ENCODE data around the gene DIRAS1.

Gene DIRAS1

DNA sequence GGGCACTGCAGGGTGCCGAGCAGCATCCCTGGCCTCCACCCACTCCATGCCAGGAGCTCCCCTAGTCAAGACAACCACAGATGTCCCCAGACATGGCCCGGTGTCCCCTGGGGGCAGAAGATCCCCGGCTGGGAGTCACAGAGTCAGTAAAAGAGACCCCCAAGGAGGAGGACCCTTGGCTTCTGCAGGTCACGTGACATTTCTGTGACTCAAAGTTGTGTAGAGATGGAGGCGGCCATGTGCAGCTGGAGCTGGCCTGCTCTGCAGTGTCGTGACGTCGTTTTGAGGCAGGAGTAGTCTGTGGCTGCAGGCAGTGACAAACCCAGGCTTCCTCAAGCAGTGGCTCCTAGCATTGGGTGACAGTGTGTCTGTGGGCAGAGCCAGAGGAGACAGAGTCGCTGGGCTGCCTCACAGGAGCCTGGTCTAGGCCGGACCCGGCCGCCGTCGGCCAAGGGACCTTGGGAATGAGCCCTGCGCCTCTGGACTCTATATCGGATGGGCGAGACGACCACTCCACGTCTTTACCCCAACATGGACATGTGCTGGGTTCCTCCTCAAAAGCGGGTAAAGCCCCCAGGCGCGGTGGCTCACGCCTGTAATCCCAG lies 7.7 kb upstream of the DIRAS1 start:
- Histone ChIP-seq H3K27ac (replicated peaks) (no peak overlapping the region), H3K27me3 (ENCODE audit: insufficient read depth, poor library complexity, severe bottlenecking) (peaks cover 7% of the 10 kb centered on the region), H3K4me3 (replicated peaks; ENCODE audit: insufficient read depth, low read length) (no peak overlapping the region)
- TF ChIP-seq, protein P1, sequence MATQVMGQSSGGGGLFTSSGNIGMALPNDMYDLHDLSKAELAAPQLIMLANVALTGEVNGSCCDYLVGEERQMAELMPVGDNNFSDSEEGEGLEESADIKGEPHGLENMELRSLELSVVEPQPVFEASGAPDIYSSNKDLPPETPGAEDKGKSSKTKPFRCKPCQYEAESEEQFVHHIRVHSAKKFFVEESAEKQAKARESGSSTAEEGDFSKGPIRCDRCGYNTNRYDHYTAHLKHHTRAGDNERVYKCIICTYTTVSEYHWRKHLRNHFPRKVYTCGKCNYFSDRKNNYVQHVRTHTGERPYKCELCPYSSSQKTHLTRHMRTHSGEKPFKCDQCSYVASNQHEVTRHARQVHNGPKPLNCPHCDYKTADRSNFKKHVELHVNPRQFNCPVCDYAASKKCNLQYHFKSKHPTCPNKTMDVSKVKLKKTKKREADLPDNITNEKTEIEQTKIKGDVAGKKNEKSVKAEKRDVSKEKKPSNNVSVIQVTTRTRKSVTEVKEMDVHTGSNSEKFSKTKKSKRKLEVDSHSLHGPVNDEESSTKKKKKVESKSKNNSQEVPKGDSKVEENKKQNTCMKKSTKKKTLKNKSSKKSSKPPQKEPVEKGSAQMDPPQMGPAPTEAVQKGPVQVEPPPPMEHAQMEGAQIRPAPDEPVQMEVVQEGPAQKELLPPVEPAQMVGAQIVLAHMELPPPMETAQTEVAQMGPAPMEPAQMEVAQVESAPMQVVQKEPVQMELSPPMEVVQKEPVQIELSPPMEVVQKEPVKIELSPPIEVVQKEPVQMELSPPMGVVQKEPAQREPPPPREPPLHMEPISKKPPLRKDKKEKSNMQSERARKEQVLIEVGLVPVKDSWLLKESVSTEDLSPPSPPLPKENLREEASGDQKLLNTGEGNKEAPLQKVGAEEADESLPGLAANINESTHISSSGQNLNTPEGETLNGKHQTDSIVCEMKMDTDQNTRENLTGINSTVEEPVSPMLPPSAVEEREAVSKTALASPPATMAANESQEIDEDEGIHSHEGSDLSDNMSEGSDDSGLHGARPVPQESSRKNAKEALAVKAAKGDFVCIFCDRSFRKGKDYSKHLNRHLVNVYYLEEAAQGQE (IDR thresholded peaks at IDR 0.05; ENCODE audit: insufficient replicate concordance, low read depth): no peak
- TF ChIP-seq, protein P2, sequence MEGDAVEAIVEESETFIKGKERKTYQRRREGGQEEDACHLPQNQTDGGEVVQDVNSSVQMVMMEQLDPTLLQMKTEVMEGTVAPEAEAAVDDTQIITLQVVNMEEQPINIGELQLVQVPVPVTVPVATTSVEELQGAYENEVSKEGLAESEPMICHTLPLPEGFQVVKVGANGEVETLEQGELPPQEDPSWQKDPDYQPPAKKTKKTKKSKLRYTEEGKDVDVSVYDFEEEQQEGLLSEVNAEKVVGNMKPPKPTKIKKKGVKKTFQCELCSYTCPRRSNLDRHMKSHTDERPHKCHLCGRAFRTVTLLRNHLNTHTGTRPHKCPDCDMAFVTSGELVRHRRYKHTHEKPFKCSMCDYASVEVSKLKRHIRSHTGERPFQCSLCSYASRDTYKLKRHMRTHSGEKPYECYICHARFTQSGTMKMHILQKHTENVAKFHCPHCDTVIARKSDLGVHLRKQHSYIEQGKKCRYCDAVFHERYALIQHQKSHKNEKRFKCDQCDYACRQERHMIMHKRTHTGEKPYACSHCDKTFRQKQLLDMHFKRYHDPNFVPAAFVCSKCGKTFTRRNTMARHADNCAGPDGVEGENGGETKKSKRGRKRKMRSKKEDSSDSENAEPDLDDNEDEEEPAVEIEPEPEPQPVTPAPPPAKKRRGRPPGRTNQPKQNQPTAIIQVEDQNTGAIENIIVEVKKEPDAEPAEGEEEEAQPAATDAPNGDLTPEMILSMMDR (IDR thresholded peaks at IDR 0.05; ENCODE audit: insufficient read depth, low read length): no peak
- TF ChIP-seq POLR2AphosphoS5 (IDR thresholded peaks at IDR 0.05; ENCODE audit: low read depth) (no peak), SPI1 (IDR thresholded peaks at IDR 0.05; ENCODE audit: borderline replicate concordance, low read depth) (no peak), GABPA (IDR thresholded peaks at IDR 0.05; ENCODE audit: low read depth) (no peak)
- no peak for DNase-seq (ENCODE audit: low read depth in 1 of 2, low spot score in 1 of 2)

DNA sequence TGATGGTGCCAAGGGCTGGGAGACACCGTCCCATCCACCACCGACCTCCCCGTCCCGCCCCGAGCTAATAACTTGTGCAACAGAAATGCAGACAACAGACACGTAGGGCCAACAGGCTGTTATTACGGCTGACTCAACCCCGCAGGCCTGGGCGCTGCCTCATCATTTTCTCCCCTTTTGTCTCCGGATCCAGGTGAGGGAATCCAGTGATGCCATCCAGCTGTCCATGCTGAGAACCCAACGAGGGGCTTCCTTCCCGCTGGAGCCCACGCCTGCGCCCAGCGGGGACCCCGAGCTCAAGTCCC lies 6.4 kb upstream of the DIRAS1 start:
- no peak overlapping the region for H3K27ac ChIP-seq (replicated peaks)
- TF ChIP-seq, protein P2 (IDR thresholded peaks at IDR 0.05; ENCODE audit: insufficient read depth, low read length): no peak
- TF ChIP-seq SPI1 (IDR thresholded peaks at IDR 0.05; ENCODE audit: borderline replicate concordance, low read depth): no peak
- TF ChIP-seq, protein P1 (IDR thresholded peaks at IDR 0.05; ENCODE audit: insufficient replicate concordance, low read depth): no peak
- H3K27me3 ChIP-seq (ENCODE audit: insufficient read depth, poor library complexity, severe bottlenecking): peaks cover 10% of the 10 kb centered on the region
- no peak for DNase-seq (ENCODE audit: low read depth in 1 of 2, low spot score in 1 of 2)
- H3K4me3 ChIP-seq (replicated peaks; ENCODE audit: insufficient read depth, low read length): no peak overlapping the region

DNA sequence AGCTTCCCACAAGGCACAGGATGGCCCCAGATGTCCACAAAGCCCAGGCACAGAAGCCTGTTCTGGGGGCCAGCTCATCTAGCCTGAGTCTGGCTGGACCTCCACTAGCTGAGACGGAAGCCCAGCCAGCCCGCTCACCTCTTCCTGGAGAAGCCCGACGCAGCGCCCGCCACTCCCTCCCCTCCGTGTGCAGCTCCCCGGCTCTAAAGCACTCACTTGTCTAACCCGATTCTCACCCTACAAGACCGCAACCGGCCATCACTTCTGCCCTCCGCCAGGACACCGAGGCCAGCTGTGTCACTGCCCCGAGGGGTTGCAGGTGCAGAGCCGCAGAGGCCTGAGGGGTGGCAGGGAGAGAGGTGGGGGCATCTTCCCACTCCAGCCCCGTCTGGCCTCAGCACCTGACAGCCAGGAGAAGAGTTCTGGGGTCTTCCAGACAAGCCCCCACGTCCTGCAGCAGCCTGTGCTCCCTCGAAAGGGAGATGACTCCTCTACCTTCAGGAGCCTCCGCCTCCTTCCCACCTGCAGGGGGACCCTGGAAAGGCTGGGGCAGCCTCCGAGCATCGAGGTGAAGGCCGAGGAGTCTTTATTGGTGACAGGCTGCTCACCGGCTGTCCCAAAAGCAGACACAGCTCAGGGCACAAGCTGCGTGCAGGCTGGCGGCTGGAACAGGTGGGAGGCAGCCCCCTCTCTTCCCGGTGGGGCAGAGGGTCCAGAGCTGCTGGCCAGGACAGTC lies 5.9 kb upstream of the DIRAS1 start:
- TF ChIP-seq, protein P2 (IDR thresholded peaks at IDR 0.05; ENCODE audit: insufficient read depth, low read length): no peak
- TF ChIP-seq GABPA (IDR thresholded peaks at IDR 0.05; ENCODE audit: low read depth): no peak
- no peak for TF ChIP-seq POLR2AphosphoS5 (IDR thresholded peaks at IDR 0.05; ENCODE audit: low read depth)
- TF ChIP-seq SPI1 (IDR thresholded peaks at IDR 0.05; ENCODE audit: borderline replicate concordance, low read depth): no peak
- TF ChIP-seq, protein P1 (IDR thresholded peaks at IDR 0.05; ENCODE audit: insufficient replicate concordance, low read depth): no peak
- Histone ChIP-seq H3K27ac (replicated peaks) (no peak overlapping the region), H3K4me3 (replicated peaks; ENCODE audit: insufficient read depth, low read length) (no peak overlapping the region), H3K27me3 (ENCODE audit: insufficient read depth, poor library complexity, severe bottlenecking) (peaks cover 10% of the 10 kb centered on the region)
- DNase-seq (ENCODE audit: low read depth in 1 of 2, low spot score in 1 of 2): no peak

Data from HL-60 (cell line).